ENCODE measurements around the gene SIGLEC15.

The SIGLEC15 gene

DNA sequence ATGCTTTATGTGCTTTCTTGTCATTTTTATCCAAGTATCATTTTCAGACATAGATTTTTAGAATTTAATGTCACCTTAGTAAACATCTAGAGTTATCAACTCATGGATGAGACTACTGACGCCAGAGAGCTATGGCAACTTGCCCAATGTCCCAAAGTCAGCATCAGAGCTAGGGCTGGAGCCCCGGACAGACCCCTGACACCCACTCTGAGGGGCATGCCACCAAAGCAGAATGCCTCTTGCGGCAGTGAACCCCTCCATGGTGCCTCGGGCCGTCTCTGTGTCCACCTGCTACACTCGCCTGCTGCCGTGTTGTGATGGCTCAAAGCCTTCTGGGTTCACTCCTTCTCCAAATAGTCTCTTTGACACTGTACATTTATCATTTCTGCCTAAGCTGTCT lies 5.4 kb downstream of the SIGLEC15 start:
- no peak for DNase-seq (ENCODE audit: low read depth)
- no peak overlapping the region for H3K4me3 ChIP-seq (ENCODE audit: low read depth, low read length)
- TF ChIP-seq, protein P1, sequence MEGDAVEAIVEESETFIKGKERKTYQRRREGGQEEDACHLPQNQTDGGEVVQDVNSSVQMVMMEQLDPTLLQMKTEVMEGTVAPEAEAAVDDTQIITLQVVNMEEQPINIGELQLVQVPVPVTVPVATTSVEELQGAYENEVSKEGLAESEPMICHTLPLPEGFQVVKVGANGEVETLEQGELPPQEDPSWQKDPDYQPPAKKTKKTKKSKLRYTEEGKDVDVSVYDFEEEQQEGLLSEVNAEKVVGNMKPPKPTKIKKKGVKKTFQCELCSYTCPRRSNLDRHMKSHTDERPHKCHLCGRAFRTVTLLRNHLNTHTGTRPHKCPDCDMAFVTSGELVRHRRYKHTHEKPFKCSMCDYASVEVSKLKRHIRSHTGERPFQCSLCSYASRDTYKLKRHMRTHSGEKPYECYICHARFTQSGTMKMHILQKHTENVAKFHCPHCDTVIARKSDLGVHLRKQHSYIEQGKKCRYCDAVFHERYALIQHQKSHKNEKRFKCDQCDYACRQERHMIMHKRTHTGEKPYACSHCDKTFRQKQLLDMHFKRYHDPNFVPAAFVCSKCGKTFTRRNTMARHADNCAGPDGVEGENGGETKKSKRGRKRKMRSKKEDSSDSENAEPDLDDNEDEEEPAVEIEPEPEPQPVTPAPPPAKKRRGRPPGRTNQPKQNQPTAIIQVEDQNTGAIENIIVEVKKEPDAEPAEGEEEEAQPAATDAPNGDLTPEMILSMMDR (IDR thresholded peaks at IDR 0.05; ENCODE audit: insufficient read depth, low read depth, low read length, missing control alignments): no peak

DNA sequence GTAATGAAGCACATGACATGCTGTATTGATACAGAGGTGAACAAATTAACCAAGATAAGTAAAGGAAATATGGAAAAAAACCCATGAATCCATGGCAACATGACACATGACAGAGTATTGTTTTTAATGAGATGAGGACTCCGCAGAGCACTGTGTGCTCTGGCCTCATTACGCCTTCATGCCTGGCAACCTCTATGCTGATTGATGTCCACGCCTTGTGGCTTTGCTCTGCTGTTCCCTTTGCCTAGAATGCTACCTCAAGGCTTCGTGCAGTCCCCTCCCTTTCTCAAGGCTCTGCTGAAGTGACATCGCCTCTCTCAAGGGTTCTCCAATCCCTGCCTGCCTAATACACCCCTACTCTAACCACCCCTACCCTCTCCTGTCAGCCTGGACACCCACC lies 8.4 kb downstream of the SIGLEC15 start:
- no peak for DNase-seq (ENCODE audit: low read depth)
- TF ChIP-seq, protein P1 (IDR thresholded peaks at IDR 0.05; ENCODE audit: insufficient read depth, low read depth, low read length, missing control alignments): no peak
- H3K4me3 ChIP-seq (ENCODE audit: low read depth, low read length): no peak overlapping the region

DNA sequence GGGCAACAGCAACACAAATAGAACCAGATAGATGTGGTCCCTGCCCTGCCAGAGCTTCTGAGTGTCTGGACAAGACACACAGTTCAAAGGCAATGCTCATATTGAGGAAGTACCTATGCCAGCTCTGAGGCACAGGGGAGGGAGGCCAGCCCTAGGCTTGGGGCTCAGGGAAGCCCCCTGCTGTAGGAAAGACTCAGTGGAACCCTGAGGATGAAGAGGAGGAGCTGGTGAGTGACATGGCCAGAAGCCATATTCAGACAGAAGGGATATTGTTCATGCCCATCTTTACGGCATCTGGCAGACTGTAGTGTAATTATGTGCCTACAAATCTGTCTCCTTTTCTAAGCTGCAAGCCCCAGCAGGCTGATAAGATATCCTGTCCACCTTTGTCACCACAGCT lies 8.8 kb downstream of the SIGLEC15 start:
- DNase-seq (ENCODE audit: low read depth): no peak
- TF ChIP-seq, protein P1 (IDR thresholded peaks at IDR 0.05; ENCODE audit: insufficient read depth, low read depth, low read length, missing control alignments): no peak
- H3K4me3 ChIP-seq (ENCODE audit: low read depth, low read length): no peak overlapping the region

DNA sequence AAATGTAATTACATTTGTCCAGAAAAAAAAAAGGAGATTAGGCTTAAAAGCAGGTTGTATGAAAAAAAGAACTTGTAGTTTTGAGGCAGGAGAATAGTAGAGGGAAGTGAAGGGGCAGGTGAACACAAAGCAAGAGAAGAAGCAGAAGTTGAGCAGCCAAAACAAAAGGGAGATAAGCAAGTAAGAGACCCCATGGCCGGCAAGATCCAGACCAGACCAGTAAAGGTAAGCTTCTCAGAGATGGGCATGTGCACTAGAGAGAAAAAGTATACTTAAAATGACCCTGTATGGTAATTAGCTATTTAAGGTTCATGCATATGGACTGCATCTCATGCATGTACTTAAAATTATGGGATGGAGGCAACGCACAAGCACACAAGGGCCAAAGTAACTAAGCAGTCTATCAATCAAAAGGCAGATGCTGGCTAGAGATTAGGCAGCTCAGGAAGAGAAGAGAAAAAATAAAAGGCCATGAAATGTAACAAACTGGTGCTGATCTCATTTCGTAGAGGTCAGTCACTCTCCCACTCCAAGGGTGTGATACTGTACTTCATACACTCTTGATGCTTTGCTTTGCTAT lies 9.7 kb downstream of the SIGLEC15 start:
- DNase-seq (ENCODE audit: low read depth): no peak
- H3K4me3 ChIP-seq (ENCODE audit: low read depth, low read length): no peak overlapping the region
- TF ChIP-seq, protein P1 (IDR thresholded peaks at IDR 0.05; ENCODE audit: insufficient read depth, low read depth, low read length, missing control alignments): no peak

DNA sequence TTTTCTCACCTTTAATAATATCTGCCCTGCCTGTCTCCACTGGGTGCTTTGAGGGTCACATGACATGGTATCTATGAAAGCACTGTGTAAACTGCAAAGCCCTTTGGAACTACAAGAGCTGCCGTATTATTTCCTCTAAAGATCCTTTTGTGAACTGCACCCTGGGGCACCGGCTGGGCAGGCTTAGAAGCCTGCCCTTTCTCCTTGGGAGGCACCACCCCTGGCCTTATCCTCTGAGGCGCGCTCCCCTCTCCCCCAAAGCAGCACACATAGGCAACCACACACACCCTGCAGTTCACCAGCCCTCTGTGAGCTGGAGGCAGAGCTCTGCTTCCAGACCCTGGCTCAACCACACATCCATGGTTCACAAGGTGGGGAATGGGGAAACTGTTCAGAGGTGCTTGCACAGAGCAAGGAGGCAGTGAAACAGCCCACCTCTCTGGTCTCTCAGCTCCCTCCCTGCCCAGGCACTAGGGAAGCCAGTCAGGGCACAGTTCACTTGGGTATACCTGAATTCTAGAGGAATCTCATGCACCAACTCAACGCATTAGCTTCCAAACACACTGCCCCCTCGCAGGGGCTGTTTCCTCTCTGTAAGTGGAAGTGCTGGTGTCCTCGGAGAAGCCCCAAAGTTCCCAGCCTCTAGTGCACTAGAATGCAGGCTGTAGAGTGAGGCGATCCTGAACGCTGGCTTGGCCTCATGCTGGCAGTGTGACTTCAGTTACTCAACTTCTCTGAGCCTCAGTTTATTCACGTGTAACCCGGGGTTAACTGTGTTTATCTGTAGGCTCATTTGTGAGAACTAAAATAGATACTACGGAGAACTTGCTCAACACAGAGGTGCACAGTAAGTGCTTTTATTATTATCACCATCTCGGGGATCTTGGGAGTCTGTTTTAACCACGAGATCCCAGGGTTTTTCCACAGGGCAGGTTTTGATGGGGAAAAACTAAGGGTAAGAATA lies 11.0 kb downstream of the SIGLEC15 start:
- H3K4me3 ChIP-seq (ENCODE audit: low read depth, low read length): no peak overlapping the region
- TF ChIP-seq, protein P1 (IDR thresholded peaks at IDR 0.05; ENCODE audit: insufficient read depth, low read depth, low read length, missing control alignments): no peak
- no peak for DNase-seq (ENCODE audit: low read depth)

DNA sequence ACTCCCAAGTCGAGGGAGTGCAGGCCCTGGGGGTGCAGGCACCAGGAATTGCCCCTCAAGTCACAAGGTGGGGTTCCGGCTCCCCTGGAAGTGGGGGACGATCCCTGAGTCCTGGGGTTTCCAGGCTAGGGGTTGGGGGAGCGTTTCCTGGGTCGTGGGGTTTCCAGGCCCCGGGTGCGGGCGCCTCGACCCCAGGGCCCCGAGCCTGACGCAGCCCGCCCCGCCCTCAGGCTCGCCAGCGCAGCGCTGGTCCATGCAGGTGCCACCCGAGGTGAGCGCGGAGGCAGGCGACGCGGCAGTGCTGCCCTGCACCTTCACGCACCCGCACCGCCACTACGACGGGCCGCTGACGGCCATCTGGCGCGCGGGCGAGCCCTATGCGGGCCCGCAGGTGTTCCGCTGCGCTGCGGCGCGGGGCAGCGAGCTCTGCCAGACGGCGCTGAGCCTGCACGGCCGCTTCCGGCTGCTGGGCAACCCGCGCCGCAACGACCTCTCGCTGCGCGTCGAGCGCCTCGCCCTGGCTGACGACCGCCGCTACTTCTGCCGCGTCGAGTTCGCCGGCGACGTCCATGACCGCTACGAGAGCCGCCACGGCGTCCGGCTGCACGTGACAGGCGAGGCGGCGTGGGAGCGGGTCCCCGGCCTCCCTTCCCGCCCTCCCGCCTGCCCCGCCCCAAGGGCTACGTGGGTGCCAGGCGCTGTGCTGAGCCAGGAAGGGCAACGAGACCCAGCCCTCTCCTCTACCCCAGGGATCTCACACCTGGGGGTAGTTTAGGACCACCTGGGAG lies 12.0 kb downstream of the SIGLEC15 start:
- TF ChIP-seq, protein P1 (IDR thresholded peaks at IDR 0.05; ENCODE audit: insufficient read depth, low read depth, low read length, missing control alignments): no peak
- peak; percentile 41 for DNase-seq (ENCODE audit: low read depth)
- no peak overlapping the region for H3K4me3 ChIP-seq (ENCODE audit: low read depth, low read length)

Data from GM12865 (cell line).